ENCODE measurements around the gene COL18A1.

Gene COL18A1

GRCh38 chr21:45541221-45542039 lies 136.5 kb downstream of the COL18A1 start:
- POLR2A ChIA-PET (ENCODE audit: low non-redundant PET): no interaction called here
- CTCF ChIA-PET: interaction anchor here (0.6 to 1.2 kb wide), 2 partner anchors 280 to 339 kb away, joined by 3 read pairs; no protein-coding TSS in a partner anchor
- DNase-seq (ENCODE audit: low spot score): peak; percentile 85
- H3K27ac ChIP-seq: peak overlapping the region; percentile 67
- TF ChIP-seq, protein P1, sequence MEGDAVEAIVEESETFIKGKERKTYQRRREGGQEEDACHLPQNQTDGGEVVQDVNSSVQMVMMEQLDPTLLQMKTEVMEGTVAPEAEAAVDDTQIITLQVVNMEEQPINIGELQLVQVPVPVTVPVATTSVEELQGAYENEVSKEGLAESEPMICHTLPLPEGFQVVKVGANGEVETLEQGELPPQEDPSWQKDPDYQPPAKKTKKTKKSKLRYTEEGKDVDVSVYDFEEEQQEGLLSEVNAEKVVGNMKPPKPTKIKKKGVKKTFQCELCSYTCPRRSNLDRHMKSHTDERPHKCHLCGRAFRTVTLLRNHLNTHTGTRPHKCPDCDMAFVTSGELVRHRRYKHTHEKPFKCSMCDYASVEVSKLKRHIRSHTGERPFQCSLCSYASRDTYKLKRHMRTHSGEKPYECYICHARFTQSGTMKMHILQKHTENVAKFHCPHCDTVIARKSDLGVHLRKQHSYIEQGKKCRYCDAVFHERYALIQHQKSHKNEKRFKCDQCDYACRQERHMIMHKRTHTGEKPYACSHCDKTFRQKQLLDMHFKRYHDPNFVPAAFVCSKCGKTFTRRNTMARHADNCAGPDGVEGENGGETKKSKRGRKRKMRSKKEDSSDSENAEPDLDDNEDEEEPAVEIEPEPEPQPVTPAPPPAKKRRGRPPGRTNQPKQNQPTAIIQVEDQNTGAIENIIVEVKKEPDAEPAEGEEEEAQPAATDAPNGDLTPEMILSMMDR (conservative IDR thresholded peaks at IDR 0.05; ENCODE audit: low read depth): no peak

- TF ChIP-seq, protein P1 (conservative IDR thresholded peaks at IDR 0.05; ENCODE audit: low read depth): no peak
- CTCF ChIA-PET: no interaction called here
- POLR2A ChIA-PET (ENCODE audit: low non-redundant PET): no interaction called here
- H3K27ac ChIP-seq: peak within 1 kb of the TSS; percentile 67
- peak; percentile 87 for DNase-seq (ENCODE audit: low spot score)
Observed at GRCh38 chr21:45542242-45542666, 137.3 kb downstream of the COL18A1 start, which contains the start of gene SLC19A1. SLC19A1 (minus strand) TSS chr21:45542440; CDS start chr21:45537959, 4,481 bp downstream.

- POLR2A ChIA-PET (ENCODE audit: low non-redundant PET): no interaction called here
- TF ChIP-seq, protein P1 (conservative IDR thresholded peaks at IDR 0.05; ENCODE audit: low read depth): no peak
- DNase-seq (ENCODE audit: low spot score): peak; percentile 21
- peak overlapping the region; percentile 67 for H3K27ac ChIP-seq
- CTCF ChIA-PET: no interaction called here
Observed at GRCh38 chr21:45542667-45543370, 137.9 kb downstream of the COL18A1 start.

GRCh38 chr21:45543371-45543709 lies 138.4 kb downstream of the COL18A1 start:
- no peak for DNase-seq (ENCODE audit: low spot score)
- ChIA-PET CTCF (interaction anchor here (0.7 kb wide), 1 partner anchor 52 kb away, joined by 3 read pairs; no protein-coding TSS in a partner anchor), POLR2A (ENCODE audit: low non-redundant PET) (no interaction called here)
- no peak overlapping the region for H3K27ac ChIP-seq
- TF ChIP-seq, protein P1 (conservative IDR thresholded peaks at IDR 0.05; ENCODE audit: low read depth): no peak

- H3K27ac ChIP-seq: no peak overlapping the region
- TF ChIP-seq, protein P1 (conservative IDR thresholded peaks at IDR 0.05; ENCODE audit: low read depth): no peak
- ChIA-PET POLR2A (ENCODE audit: low non-redundant PET) (no interaction called here), CTCF (interaction anchor here (0.7 kb wide), 1 partner anchor 52 kb away, joined by 3 read pairs; no protein-coding TSS in a partner anchor)
- DNase-seq (ENCODE audit: low spot score): no peak
Observed at GRCh38 chr21:45543710-45544448, 138.9 kb downstream of the COL18A1 start.

Measured in RWPE1 (cell line).